Measurements from ENCODE around the gene ANKRD13A. TPM values are rescaled to one million over a fixed set of nuclear protein-coding genes. Genes with fewer than 3 reads are reported as not detected.
"Not testable (repeated sequence)": the region's sequence is repeated elsewhere in the genome, so short reads cannot be mapped to it uniquely, and the experiment has no call there.

ANKRD13A gene
- total RNA-seq, 1 donor from 2014 or later: 52.2 TPM

DNA sequence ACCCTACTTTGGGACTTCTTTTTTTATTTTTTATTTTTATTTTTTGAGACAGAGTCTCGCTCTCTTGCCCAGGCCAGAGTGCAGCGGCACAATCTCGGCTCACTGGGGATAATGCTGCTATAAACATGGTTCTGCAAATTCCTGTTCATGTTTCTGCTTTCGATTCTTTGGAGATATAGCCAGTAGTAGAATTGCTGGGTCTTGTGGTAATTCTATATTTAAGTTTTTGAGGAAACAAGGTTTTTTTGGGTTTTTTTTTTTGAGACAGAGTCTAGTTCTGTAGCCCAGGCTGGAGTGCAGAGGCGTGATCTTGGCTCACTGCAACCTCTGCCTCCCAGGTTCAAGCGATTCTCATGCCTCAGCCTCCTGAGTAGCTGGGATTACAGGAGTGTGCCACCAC lies 89.0 kb downstream of the ANKRD13A start:
- not testable (repeated sequence) for H3K9ac ChIP-seq (ENCODE audit: low read depth in 1 of 3, low read length in 3 of 3); H3K36me3 ChIP-seq (ENCODE audit: control insufficient read depth in 3 of 3, insufficient read depth in 3 of 3, low read length in 3 of 3); H3K4me3 ChIP-seq (ENCODE audit: low read length in 3 of 3); H3K27me3 ChIP-seq (ENCODE audit: control insufficient read depth in 3 of 3, insufficient read depth in 3 of 3, low read length in 3 of 3); H3K4me1 ChIP-seq (ENCODE audit: control insufficient read depth in 3 of 3, insufficient read depth in 3 of 3, low read length in 3 of 3); H3K9me3 ChIP-seq (ENCODE audit: control insufficient read depth in 3 of 3, low read length in 3 of 3); H3K27ac ChIP-seq (ENCODE audit: low read depth, low read length)

DNA sequence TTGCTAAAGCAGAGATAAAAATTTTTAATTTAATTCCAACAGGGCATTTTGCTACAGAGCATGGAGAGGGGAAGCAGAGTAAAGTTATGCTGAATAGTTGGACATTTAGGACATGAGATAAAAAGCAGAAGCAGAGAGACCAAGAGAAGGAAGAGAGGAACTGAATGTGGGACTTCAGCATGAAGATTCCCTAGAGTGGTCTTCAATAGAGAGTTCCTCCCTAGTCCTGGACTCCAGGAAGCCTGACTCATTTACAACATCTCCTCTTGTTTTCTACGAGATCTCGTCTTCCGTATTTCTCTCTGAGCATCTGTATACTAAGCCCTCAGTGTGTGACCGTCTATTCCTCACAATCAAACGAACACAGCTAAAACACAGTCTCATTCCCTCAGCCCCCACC lies 89.7 kb downstream of the ANKRD13A start:
- no peak overlapping the region for H3K27ac ChIP-seq (ENCODE audit: low read depth, low read length)

More for the DNA sequence above, 89.7 kb downstream of the ANKRD13A start:
- Histone ChIP-seq H3K4me3 (ENCODE audit: low read length in 3 of 3) (no peak overlapping the region), H3K27me3 (ENCODE audit: control insufficient read depth in 3 of 3, insufficient read depth in 3 of 3, low read length in 3 of 3) (no peaks in the 10 kb centered on the region), H3K36me3 (ENCODE audit: control insufficient read depth in 3 of 3, insufficient read depth in 3 of 3, low read length in 3 of 3) (no peaks in the 10 kb centered on the region), H3K4me1 (ENCODE audit: control insufficient read depth in 3 of 3, insufficient read depth in 3 of 3, low read length in 3 of 3) (no peaks in the 10 kb centered on the region), H3K9me3 (ENCODE audit: control insufficient read depth in 3 of 3, low read length in 3 of 3) (no peaks in the 10 kb centered on the region), H3K9ac (ENCODE audit: low read depth in 1 of 3, low read length in 3 of 3) (no peak overlapping the region)

Small RNA genes lying within 50 kb of the gene (small RNA-seq; reads per million reads assigned to genes)
- gene AC007546.2: not detected

Other genes with a start within 250 kb of the ANKRD13A start
- 0.52 TPM for gene TRPV4, start 166.0 kb upstream of the ANKRD13A start, total RNA-seq
- gene GLTP, start 118.9 kb upstream of the ANKRD13A start, total RNA-seq: 18.3 TPM
- 3.7 TPM for gene TCHP, start 99.2 kb upstream of the ANKRD13A start, total RNA-seq
- 37.6 TPM for gene GIT2, start 3.1 kb upstream of the ANKRD13A start, total RNA-seq
- gene C12orf76, start 49.1 kb downstream of the ANKRD13A start, total RNA-seq: 23.0 TPM
- gene IFT81, start 124.9 kb downstream of the ANKRD13A start, total RNA-seq: 18.3 TPM

Data from skeletal muscle tissue (tissue), 5 donors.